HepG2 (cell line): ENCODE data around the gene SEC23IP. TPM values are rescaled to one million over a fixed set of nuclear protein-coding genes. Genes with fewer than 3 reads are reported as not detected.

ENCODE experiments used
- ATAC-seq: fragments of 200-7000 bp; cut with Tn5 transposase; 3 replicates; pipeline ENCODE4 v1.9.1; 2020; ENCODE audit warnings: mild to moderate bottlenecking, moderate library complexity
- BruUV-seq: library from RNA; stranded (reverse); fragments of 400-500 nt; replicated peaks from 2 replicates; lab custom pipeline; 2021; lab: Mats Ljungman, UMichigan
- CTCF ChIA-PET: fragments of 300-600 bp; formaldehyde crosslinking; extraction: SDS; loops from one replicate; lab custom pipeline; 2021; ENCODE audit warnings: low total read pairs, inconsistent platforms, low intra/inter-chr PET ratio; lab: Yijun Ruan, JAX
- POLR2A ChIA-PET: fragments of 350-600 bp; sonication (Branson Sonifier 250); formaldehyde crosslinking; loops from one replicate; lab custom pipeline; 2020; ENCODE audit warnings: antibody characterized with exemption, inconsistent platforms; lab: Yijun Ruan, JAX
- DNase-seq: peaks from one replicate; pipeline ENCODE4 v3.0.0-alpha.2; 2015; ENCODE audit warnings: low spot score
- FAIRE-seq: peaks from 3 replicates; lab custom pipeline; 2011; peaks lifted over from hg19 to GRCh38; lab: Jason Lieb, UNC
- H2AFZ ChIP-seq: one replicate; pipeline ENCODE4 v1.6.1; 2011; ENCODE audit warnings: low read length, inconsistent platforms
- H3K27ac ChIP-seq: fragments of 300-600 bp; 3 replicates; pipeline ENCODE4 v1.8.0; 2011; ENCODE audit warnings: mixed run types, mild to moderate bottlenecking, mixed read lengths, low read length, inconsistent platforms; ENCODE audit not compliant: insufficient read depth; ENCODE audit errors: extremely low read length
- H3K27me3 ChIP-seq, 2 experiments: fragments of 200-600 bp in 1 of 2; 2 replicates in 1 of 2; 3 replicates in 1 of 2; pipeline versions ENCODE4 v1.6.0 to v1.8.0; 2011; ENCODE audit warnings: low read length in 2 of 2, mild to moderate bottlenecking in 2 of 2, moderate library complexity in 2 of 2, inconsistent platforms in 1 of 2; ENCODE audit not compliant: insufficient read depth in 2 of 2, control insufficient read depth in 1 of 2
- H3K36me3 ChIP-seq, 2 experiments: fragments of 200-600 bp in 1 of 2; replicated peaks in 1 of 2; 2 replicates in 1 of 2; 3 replicates in 1 of 2; pipeline versions ENCODE4 v1.5.1 to v1.8.0; 2011; ENCODE audit warnings: low read length in 2 of 2, inconsistent platforms in 1 of 2; ENCODE audit not compliant: insufficient read depth in 2 of 2, control insufficient read depth in 1 of 2
- H3K4me1 ChIP-seq: 2 replicates; pipeline ENCODE4 v1.5.1; 2012; ENCODE audit warnings: low read length, inconsistent platforms; ENCODE audit not compliant: insufficient read depth
- H3K4me2 ChIP-seq: 2 replicates; pipeline ENCODE4 v1.6.0; 2011; ENCODE audit warnings: low read depth, low read length, inconsistent platforms
- H3K4me3 ChIP-seq, 3 experiments: fragments of 200-600 bp in 1 of 3; sonication (generic), shearing (Covaris generic) in 1 of 3; replicated peaks in 1 of 3; 2 replicates each; pipeline ENCODE4 v1.5.1; 2011 to 2016; ENCODE audit warnings: low read length in 3 of 3, inconsistent platforms in 2 of 3, low read depth in 2 of 3, mild to moderate bottlenecking in 2 of 3, control low read depth in 1 of 3, mixed read lengths in 1 of 3; ENCODE audit not compliant: insufficient read depth in 1 of 3
- H3K79me2 ChIP-seq: one replicate; pipeline ENCODE4 v1.6.1; 2011; ENCODE audit warnings: low read length, inconsistent platforms; ENCODE audit not compliant: insufficient read depth
- H3K9ac ChIP-seq: 2 replicates; pipeline ENCODE4 v1.6.0; 2011; ENCODE audit warnings: mild to moderate bottlenecking, low read depth, low read length, inconsistent platforms; ENCODE audit not compliant: insufficient read depth
- H3K9me3 ChIP-seq: 2 replicates; pipeline ENCODE4 v1.5.1; 2012; ENCODE audit warnings: mild to moderate bottlenecking, low read length
- H4K20me1 ChIP-seq: 2 replicates; pipeline ENCODE4 v1.6.0; 2011; ENCODE audit warnings: inconsistent platforms, mild to moderate bottlenecking, low read length, moderate library complexity; ENCODE audit not compliant: insufficient read depth
- HIC2 ChIP-seq: sonication (generic); formaldehyde crosslinking; IDR thresholded peaks from 2 replicates; pipeline ENCODE4 v1.9.0; 2022; ENCODE audit warnings: low read depth, missing genetic modification reagents
- HNRNPK ChIP-seq: fragments of 200-400 bp; formaldehyde crosslinking; IDR thresholded peaks from 2 replicates; pipeline ENCODE4 v1.6.1; 2018; ENCODE audit warnings: low read length, low read depth, moderate library complexity, mild to moderate bottlenecking; ENCODE audit not compliant: poor library complexity, severe bottlenecking
- JUN ChIP-seq: sonication (generic); formaldehyde crosslinking; IDR thresholded peaks from 2 replicates; pipeline ENCODE4 v1.4.0; 2020; ENCODE audit warnings: mild to moderate bottlenecking, missing genetic modification reagents
- ZNF567 ChIP-seq: sonication (generic); formaldehyde crosslinking; IDR thresholded peaks from 2 replicates; pipeline ENCODE4 v1.8.1; 2023; ENCODE audit warnings: mild to moderate bottlenecking, missing genetic modification reagents, borderline replicate concordance
- ZNF574 ChIP-seq: sonication (generic); formaldehyde crosslinking; IDR thresholded peaks from 2 replicates; pipeline ENCODE4 v1.4.0; 2020; ENCODE audit warnings: missing genetic modification reagents
- WGBS: methylation state at CpG from one replicate; pipeline ENCODE4 v1.1.6; 2017; ENCODE audit warnings: low lambda C conversion rate; 5-methylcytosine and 5-hydroxymethylcytosine counted together
- in situ Hi-C: cut with HindIII; loops from 2 replicates; pipeline ENCODE4 v1.10.0; 2017; ENCODE audit warnings: low pct_unique_long_range_greater_than_20kb; ENCODE audit not compliant: extremely low pct_ligation_motif_present
- intact Hi-C: fragments of 100-400 bp; cut with micrococcal nuclease; formaldehyde crosslinking; loops from one replicate; pipeline ENCODE4 v1.10.0; 2022; ENCODE audit not compliant: unreplicated experiment
- polyA plus RNA-seq, 8 experiments: library from polyadenylated mRNA; depleted of rRNA in 3 of 8; stranded (reverse) in 7 of 8; unstranded in 1 of 8; fragments of >200 nt; fragmentation: Illumina TruSeq in 4 of 8; extraction: Trizol in 4 of 8; gene quantifications; 2 replicates each; pipeline versions ENCODE4 v1.2.1 to v1.2.3, GENCODE V29; 2011 to 2016; ENCODE audit warnings: low read depth in 4 of 8, missing spikeins in 1 of 8, mixed read lengths in 1 of 8; ENCODE audit not compliant: insufficient read depth in 1 of 8
- total RNA-seq, 5 experiments: library from RNA; depleted of rRNA; stranded (reverse); fragments of >200 nt; fragmentation: Illumina TruSeq; extraction: Trizol; gene quantifications; 2 replicates each; pipeline ENCODE4 v1.2.3, GENCODE V29; 2016; ENCODE audit warnings: low read depth in 1 of 5

Gene SEC23IP
- total and polyA plus RNA-seq, 2 of the 13 experiments (the other 11 are each of a cell fraction or from before 2014, with no cell fraction given): 32.3 to 57.7 TPM

DNA sequence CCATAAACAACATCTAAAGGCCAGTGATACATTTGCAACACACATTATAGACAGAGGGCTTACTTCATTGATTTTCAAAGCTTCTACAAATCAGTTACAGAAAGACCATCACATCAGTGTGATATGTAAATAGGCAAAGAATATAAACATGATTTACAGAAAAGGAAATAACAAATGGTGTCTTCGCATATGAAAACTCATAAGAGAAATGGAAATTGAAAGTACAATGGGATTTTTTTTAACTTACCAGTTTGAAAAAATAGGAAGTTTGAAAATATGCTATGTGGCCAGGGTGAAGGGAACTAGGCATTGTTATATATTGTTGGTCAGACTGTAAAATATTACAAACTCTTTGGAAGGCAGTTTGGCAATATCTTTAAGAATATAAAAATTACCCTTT lies 27.3 kb downstream of the SEC23IP start:
- no peak for DNase-seq
- no peaks in the 10 kb centered on the region for H3K27me3 ChIP-seq
- H3K4me2 ChIP-seq: no peak overlapping the region
- ChIA-PET CTCF (no interaction called here), POLR2A (no interaction called here)
- 92% methylated on average over 1 of the region's 1 CpG for WGBS
- no peaks in the 10 kb centered on the region for H3K9me3 ChIP-seq
- H4K20me1 ChIP-seq: no peaks in the 10 kb centered on the region; the same call in 1 of the 2 replicates
- FAIRE-seq: no peak
- no peak for ATAC-seq
- peaks cover 17 to 62% of the 10 kb centered on the region in 2 experiments for H3K36me3 ChIP-seq
- H3K27ac ChIP-seq: no peak overlapping the region
- no peaks in the 10 kb centered on the region for H3K79me2 ChIP-seq
- in situ Hi-C loops (no loop called here), intact Hi-C loops (no loop called here)
- TF ChIP-seq ZNF567 (CRISPR knock-in tag) (no peak), HIC2 (CRISPR knock-in tag) (no peak), JUN (CRISPR knock-in tag) (no peak), ZNF574 (CRISPR knock-in tag) (no peak), HNRNPK (no peak)
- no TSS peak for BruUV-seq
- no peaks in the 10 kb centered on the region for H3K4me1 ChIP-seq
- no peak overlapping the region for H2AFZ ChIP-seq
- no peak overlapping the region for H3K9ac ChIP-seq
- H3K4me3 ChIP-seq: no peak overlapping the region
